ENCODE results near the gene KSR2. TPM values are rescaled to one million over a fixed set of nuclear protein-coding genes. Genes with fewer than 3 reads are reported as not detected.

The KSR2 gene
- total RNA-seq, 4 donors from 2014 or later: 0.02 to 0.10 TPM; not detected in 2

DNA sequence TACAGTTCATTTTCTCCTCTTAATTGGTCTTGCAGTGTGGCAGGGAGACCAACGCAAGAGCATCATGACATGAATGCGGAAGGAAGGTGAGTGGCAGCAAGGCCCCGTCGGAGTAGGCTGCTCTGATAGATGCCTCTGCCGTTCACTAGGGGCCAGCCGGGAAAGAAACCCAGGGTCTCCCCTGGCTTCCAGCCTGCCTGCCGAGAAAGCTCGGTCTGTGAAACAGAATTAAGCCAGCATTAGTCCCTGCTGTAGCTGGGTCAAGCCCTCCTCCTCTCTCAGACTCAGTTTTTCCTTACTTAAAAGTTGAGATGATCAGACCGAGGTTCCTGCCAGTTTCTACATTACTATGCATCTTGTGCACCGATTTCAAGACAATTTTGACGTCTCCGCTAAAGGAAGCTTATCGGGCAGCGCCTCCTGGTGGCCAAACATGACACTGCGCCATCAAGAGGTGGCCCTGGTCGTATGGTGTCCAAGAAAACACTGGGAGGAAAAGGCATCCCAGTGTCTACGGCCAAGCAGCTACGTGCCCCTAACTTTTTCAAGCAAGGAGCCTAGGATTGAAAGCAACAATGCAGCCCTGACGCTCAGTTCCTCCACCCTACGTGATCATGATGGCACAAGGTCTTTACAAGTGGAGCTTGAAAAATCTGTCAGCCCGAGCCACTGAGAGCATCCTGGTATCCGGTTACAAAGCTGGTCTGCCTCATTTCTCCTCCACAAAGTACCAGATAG, 131.6 kb downstream of the KSR2 start:
- intact Hi-C loops (cut with DNase I; ENCODE audit: low total_unique reads) (loop anchor here (1.0 to 10.0 kb wide), 5 partner anchors 165 to 625 kb away; no protein-coding TSS in a partner anchor), in situ Hi-C loops (cut with MboI; ENCODE audit: low sequenced_read_pairs in 4 of 4) (loop anchor here (5.0 to 25.0 kb wide), 4 partner anchors 470 to 622 kb away; partner anchors contain the start of gene NOS1 (in 3 of the 4))
- Histone ChIP-seq H3K9me3 (no peaks in the 10 kb centered on the region), H3K4me1 (no peaks in the 10 kb centered on the region), H3K27me3 (peaks cover 0 to 3% (median 0%) of the 10 kb centered on the region in 3 donors), H3K36me3 (no peaks in the 10 kb centered on the region), H3K4me3 (no peak overlapping the region), H3K27ac (no peak overlapping the region)
- no peak for TF ChIP-seq POLR2A (IDR thresholded peaks at IDR 0.05)
- TF ChIP-seq, protein P1, sequence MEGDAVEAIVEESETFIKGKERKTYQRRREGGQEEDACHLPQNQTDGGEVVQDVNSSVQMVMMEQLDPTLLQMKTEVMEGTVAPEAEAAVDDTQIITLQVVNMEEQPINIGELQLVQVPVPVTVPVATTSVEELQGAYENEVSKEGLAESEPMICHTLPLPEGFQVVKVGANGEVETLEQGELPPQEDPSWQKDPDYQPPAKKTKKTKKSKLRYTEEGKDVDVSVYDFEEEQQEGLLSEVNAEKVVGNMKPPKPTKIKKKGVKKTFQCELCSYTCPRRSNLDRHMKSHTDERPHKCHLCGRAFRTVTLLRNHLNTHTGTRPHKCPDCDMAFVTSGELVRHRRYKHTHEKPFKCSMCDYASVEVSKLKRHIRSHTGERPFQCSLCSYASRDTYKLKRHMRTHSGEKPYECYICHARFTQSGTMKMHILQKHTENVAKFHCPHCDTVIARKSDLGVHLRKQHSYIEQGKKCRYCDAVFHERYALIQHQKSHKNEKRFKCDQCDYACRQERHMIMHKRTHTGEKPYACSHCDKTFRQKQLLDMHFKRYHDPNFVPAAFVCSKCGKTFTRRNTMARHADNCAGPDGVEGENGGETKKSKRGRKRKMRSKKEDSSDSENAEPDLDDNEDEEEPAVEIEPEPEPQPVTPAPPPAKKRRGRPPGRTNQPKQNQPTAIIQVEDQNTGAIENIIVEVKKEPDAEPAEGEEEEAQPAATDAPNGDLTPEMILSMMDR (IDR thresholded peaks at IDR 0.05 in 4 of 5, conservative IDR thresholded peaks at IDR 0.05 in 1 of 5): peak; percentile 85 to 92 (median 90)
- ATAC-seq: peak; percentile 67 to 74
- peak; percentile 44 to 59 for DNase-seq

DNA sequence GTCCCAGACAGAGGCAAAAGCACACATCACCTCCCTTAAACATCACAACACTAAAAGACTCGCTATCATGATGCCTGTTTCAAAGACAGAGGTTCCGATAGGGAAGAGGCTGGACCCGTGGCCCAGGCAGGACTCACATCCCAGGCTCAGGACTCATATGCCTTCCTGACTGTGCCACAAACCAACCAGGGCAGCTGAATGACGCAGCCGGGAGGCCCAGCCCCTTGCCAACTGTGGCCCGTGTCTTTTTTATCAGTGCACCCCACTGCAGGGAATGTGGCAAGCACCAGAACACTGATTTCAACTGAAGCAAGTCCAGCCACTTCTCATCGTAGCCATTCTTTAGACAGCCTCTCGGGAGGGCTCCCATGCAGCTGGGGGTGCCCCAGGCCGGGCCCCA, 132.3 kb downstream of the KSR2 start:
- Histone ChIP-seq H3K27me3 (peaks cover 0 to 3% (median 0%) of the 10 kb centered on the region in 3 donors), H3K36me3 (no peaks in the 10 kb centered on the region), H3K4me3 (no peak overlapping the region), H3K27ac (no peak overlapping the region), H3K9me3 (no peaks in the 10 kb centered on the region), H3K4me1 (no peaks in the 10 kb centered on the region)
- in situ Hi-C loops (cut with MboI; ENCODE audit: low sequenced_read_pairs in 4 of 4) (loop anchor here (5.0 to 25.0 kb wide), 4 partner anchors 469 to 622 kb away; partner anchors contain the start of gene NOS1 (in 3 of the 4)), intact Hi-C loops (cut with DNase I; ENCODE audit: low total_unique reads) (loop anchor here (2.0 to 10.0 kb wide), 3 partner anchors 164 to 600 kb away; no protein-coding TSS in a partner anchor)
- TF ChIP-seq POLR2A (IDR thresholded peaks at IDR 0.05): no peak
- TF ChIP-seq, protein P1 (IDR thresholded peaks at IDR 0.05 in 4 of 5, conservative IDR thresholded peaks at IDR 0.05 in 1 of 5): no peak
- ATAC-seq: no peak
- no peak for DNase-seq

DNA sequence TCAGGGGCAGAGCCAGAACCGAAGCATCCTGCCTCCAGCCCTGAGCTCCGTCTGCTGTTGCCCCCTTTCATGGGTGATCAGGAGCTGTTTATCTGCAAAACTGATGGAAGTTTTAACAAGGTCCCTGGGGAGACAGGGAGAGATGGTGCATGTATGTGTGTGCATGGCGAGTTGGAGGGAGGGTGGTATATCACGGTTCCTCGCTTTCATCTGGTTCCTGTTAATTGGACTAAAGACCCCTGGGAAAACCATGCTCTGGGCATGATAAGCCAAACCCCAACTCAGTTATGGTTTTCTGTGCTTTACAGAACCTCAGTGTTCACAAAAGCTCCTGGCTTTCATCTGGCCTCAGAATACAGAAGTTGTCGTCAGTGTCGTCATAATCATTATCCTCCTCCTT, 133.6 kb downstream of the KSR2 start:
- no peak overlapping the region for H3K4me3 ChIP-seq
- DNase-seq: no peak
- in situ Hi-C loops (cut with MboI; ENCODE audit: low sequenced_read_pairs in 4 of 4): loop anchor here (5.0 to 25.0 kb wide), 4 partner anchors 468 to 620 kb away; partner anchors contain the start of gene NOS1 (in 3 of the 4)
- no peaks in the 10 kb centered on the region for H3K4me1 ChIP-seq
- intact Hi-C loops (cut with DNase I; ENCODE audit: low total_unique reads): loop anchor here (5.0 to 10.0 kb wide), 2 partner anchors 163 to 250 kb away; no protein-coding TSS in a partner anchor
- no peak for ATAC-seq
- TF ChIP-seq POLR2A (IDR thresholded peaks at IDR 0.05): no peak
- TF ChIP-seq, protein P1 (IDR thresholded peaks at IDR 0.05 in 4 of 5, conservative IDR thresholded peaks at IDR 0.05 in 1 of 5): no peak
- H3K27me3 ChIP-seq: peaks cover 0 to 3% (median 0%) of the 10 kb centered on the region in 3 donors
- H3K9me3 ChIP-seq: no peaks in the 10 kb centered on the region
- no peak overlapping the region for H3K27ac ChIP-seq
- no peaks in the 10 kb centered on the region for H3K36me3 ChIP-seq

DNA sequence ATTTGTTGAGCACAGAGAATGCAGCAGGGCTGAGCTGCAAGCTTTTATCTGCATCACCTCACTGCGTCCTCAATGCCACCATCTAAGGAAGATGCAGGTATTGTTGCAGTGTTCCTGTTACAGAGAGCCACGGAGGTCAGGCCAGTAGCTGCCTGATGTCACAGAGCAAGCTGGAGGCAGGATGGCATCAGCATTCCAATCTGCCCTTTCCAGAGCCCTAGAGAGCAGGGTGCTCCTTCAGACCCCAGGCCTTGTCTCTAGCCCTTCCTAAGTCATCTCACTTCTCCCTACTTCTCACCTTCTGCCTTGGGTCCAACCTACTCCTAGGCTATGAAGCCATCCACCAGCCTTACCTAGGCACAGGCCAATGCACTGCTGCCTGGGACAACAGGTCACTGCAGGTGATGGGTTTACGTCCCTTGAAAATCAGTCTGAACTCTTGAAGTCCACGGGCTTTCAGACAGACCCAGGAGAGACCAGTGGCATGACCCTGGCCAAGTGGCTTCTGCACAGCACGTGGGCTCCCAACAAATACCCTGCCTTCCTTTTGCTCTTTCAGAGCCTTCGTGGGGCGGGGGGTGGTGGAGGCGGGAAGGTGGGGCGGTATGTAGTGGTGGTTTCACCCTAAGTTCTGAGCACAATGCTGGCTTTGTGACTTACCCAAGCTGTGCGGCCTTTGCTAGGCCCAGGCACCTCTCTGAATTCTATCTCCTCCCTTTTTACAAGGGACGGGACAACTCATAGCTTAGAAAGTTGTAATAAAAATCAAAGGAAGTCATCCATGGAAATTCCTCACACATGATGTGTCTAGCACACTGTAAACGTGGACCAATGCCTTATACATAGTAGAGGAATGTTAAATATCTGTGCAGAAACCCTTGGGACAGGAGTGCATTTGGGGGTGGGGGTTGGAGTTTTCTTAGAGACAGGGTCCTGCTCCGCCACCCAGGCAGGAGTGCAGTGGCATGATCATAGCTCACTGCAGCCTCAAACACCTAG, 136.0 kb downstream of the KSR2 start:
- Histone ChIP-seq H3K9me3 (peaks cover 0 to 3% (median 2%) of the 10 kb centered on the region in 3 donors), H3K27me3 (no peaks in the 10 kb centered on the region), H3K4me1 (no peaks in the 10 kb centered on the region), H3K36me3 (no peaks in the 10 kb centered on the region), H3K4me3 (no peak overlapping the region), H3K27ac (no peak overlapping the region)
- intact Hi-C loops (cut with DNase I; ENCODE audit: low total_unique reads): loop anchor here (10.0 kb wide), 1 partner anchor 248 kb away; no protein-coding TSS in a partner anchor
- TF ChIP-seq, protein P1 (IDR thresholded peaks at IDR 0.05 in 4 of 5, conservative IDR thresholded peaks at IDR 0.05 in 1 of 5): no peak
- TF ChIP-seq POLR2A (IDR thresholded peaks at IDR 0.05): no peak
- in situ Hi-C loops (cut with MboI; ENCODE audit: low sequenced_read_pairs in 4 of 4): loop anchor here (10.0 to 25.0 kb wide), 3 partner anchors 468 to 618 kb away; partner anchors contain the start of gene NOS1 (in 3 of the 4)
- ATAC-seq (no peak), DNase-seq (no peak)

Measured in gastrocnemius medialis (tissue), 4 donors.